HCT116 (cell line): Measurements from ENCODE around the gene APOB. TPM values are rescaled to one million over a fixed set of nuclear protein-coding genes. Genes with fewer than 3 reads are reported as not detected.

Experiments
- ATAC-seq: fragments of 200-7000 bp; cut with Tn5 transposase; 2 replicates; pipeline ENCODE4 v1.9.1; 2020; ENCODE audit warnings: mild to moderate bottlenecking, moderate library complexity
- BruUV-seq: library from RNA; stranded (reverse); fragments of 400-500 nt; replicated peaks from 2 replicates; lab custom pipeline; 2021; lab: Mats Ljungman, UMichigan
- CTCF ChIA-PET: fragments of 300-600 bp; sonication (Branson Sonifier 250); formaldehyde crosslinking; loops from one replicate; lab custom pipeline; 2021; ENCODE audit warnings: antibody characterized with exemption; lab: Charles Lee
- POLR2A ChIA-PET: fragments of 300-600, 350-600 bp; sonication (Branson Sonifier 250); formaldehyde crosslinking; loops from one replicate; lab custom pipeline; 2021; ENCODE audit warnings: antibody characterized with exemption; lab: Charles Lee
- RAD21 ChIA-PET, 2 experiments: fragments of 300-600 bp; sonication (Branson Sonifier 250); formaldehyde crosslinking; loops; one replicate each; lab custom pipeline; 2023; ENCODE audit warnings: low total read pairs in 2 of 2; ENCODE audit not compliant: uncharacterized antibody in 2 of 2, unreplicated experiment in 2 of 2, low non-redundant PET in 1 of 2; lab: Charles Lee
- DNase-seq: peaks from one replicate; pipeline ENCODE4 v3.0.0-alpha.2; 2010; ENCODE audit warnings: low read depth, low spot score
- H2AFZ ChIP-seq: fragments of 200-600 bp; shearing (Covaris generic), sonication (generic); 2 replicates; pipeline ENCODE4 v1.6.1; 2017; ENCODE audit warnings: low read depth, mixed run types, mixed read lengths, antibody characterized with exemption, low read length; ENCODE audit not compliant: poor library complexity, severe bottlenecking
- H3K27ac ChIP-seq: 2 replicates; pipeline ENCODE4 v1.5.1; 2012; ENCODE audit warnings: low read depth, low read length
- H3K27me3 ChIP-seq: fragments of 200-600 bp; sonication (generic); 2 replicates; pipeline ENCODE4 v1.6.1; 2016; ENCODE audit warnings: mixed run types, low read length, mixed read lengths; ENCODE audit not compliant: insufficient read depth
- H3K36me3 ChIP-seq, 2 experiments: fragments of 200-500 bp in 1 of 2; fragments of 200-600 bp in 1 of 2; sonication (Bioruptor generic) in 1 of 2; sonication (generic) in 1 of 2; 2 replicates each; pipeline versions ENCODE4 v1.5.1 to v1.6.1; 2014 to 2016; ENCODE audit warnings: low read length in 2 of 2, inconsistent platforms in 1 of 2, mixed read lengths in 1 of 2, mixed run types in 1 of 2; ENCODE audit not compliant: insufficient read depth in 2 of 2, control insufficient read depth in 1 of 2
- H3K4me1 ChIP-seq, 2 experiments: fragments of 200-600 bp in 1 of 2; sonication (generic) in 1 of 2; 2 replicates each; pipeline versions ENCODE4 v1.5.1 to v1.6.1; 2012 to 2017; ENCODE audit warnings: low read length in 2 of 2, inconsistent platforms in 1 of 2, mild to moderate bottlenecking in 1 of 2, mixed read lengths in 1 of 2, mixed run types in 1 of 2, moderate library complexity in 1 of 2; ENCODE audit not compliant: insufficient read depth in 2 of 2, control insufficient read depth in 1 of 2
- H3K4me2 ChIP-seq: fragments of 200-600 bp; sonication (generic); 2 replicates; pipeline ENCODE4 v1.6.1; 2017; ENCODE audit warnings: mixed run types, low read length, mixed read lengths
- H3K4me3 ChIP-seq, 2 experiments: fragments of 200-600 bp in 1 of 2; sonication (generic) in 1 of 2; replicated peaks in 1 of 2; 2 replicates each; pipeline ENCODE4 v1.5.1; 2011 to 2016; ENCODE audit warnings: low read length in 2 of 2, control low read depth in 1 of 2, low read depth in 1 of 2, mild to moderate bottlenecking in 1 of 2, mixed read lengths in 1 of 2, mixed run types in 1 of 2
- H3K79me2 ChIP-seq: fragments of 200-600 bp; sonication (generic); 2 replicates; pipeline ENCODE4 v1.6.1; 2017; ENCODE audit warnings: mild to moderate bottlenecking, mixed run types, low read length, moderate library complexity, mixed read lengths; ENCODE audit not compliant: insufficient read depth
- H3K9ac ChIP-seq: fragments of 200-600 bp; sonication (generic); 2 replicates; pipeline ENCODE4 v1.6.1; 2016; ENCODE audit warnings: low read length, mixed read lengths
- H3K9me2 ChIP-seq: fragments of 200-600 bp; sonication (generic), shearing (Covaris generic); 2 replicates; pipeline ENCODE4 v1.6.1; 2017; ENCODE audit warnings: mixed run types, mild to moderate bottlenecking, moderate library complexity; ENCODE audit not compliant: insufficient read depth
- H3K9me3 ChIP-seq, 2 experiments: fragments of 200-500 bp in 1 of 2; fragments of 200-600 bp in 1 of 2; sonication (Bioruptor generic) in 1 of 2; sonication (generic) in 1 of 2; 2 replicates each; pipeline ENCODE4 v1.6.1; 2014 to 2017; ENCODE audit warnings: low read length in 2 of 2, mixed read lengths in 2 of 2, inconsistent platforms in 1 of 2, low read depth in 1 of 2, mild to moderate bottlenecking in 1 of 2, mixed run types in 1 of 2, moderate library complexity in 1 of 2; ENCODE audit not compliant: control insufficient read depth in 1 of 2, insufficient read depth in 1 of 2
- H4K20me1 ChIP-seq: fragments of 200-600 bp; sonication (generic), shearing (Covaris generic); 2 replicates; pipeline ENCODE4 v1.6.1; 2017; ENCODE audit warnings: mixed run types, mild to moderate bottlenecking, moderate library complexity; ENCODE audit not compliant: insufficient read depth
- CBX3 ChIP-seq: IDR thresholded peaks from 2 replicates; pipeline ENCODE4 v1.6.1; 2012; ENCODE audit warnings: low read depth
- CEBPB ChIP-seq: IDR thresholded peaks from 2 replicates; pipeline ENCODE4 v1.6.1; 2012; ENCODE audit warnings: low read depth
- EGR1 ChIP-seq: IDR thresholded peaks from 2 replicates; pipeline ENCODE4 v1.6.1; 2012; ENCODE audit warnings: low read depth
- EZH2phosphoT487 ChIP-seq: fragments of 200-600 bp; IDR thresholded peaks from 2 replicates; pipeline ENCODE4 v1.6.1; 2018; ENCODE audit warnings: antibody characterized with exemption, borderline replicate concordance
- FOSL1 ChIP-seq: IDR thresholded peaks from 2 replicates; pipeline ENCODE4 v1.6.1; 2012; ENCODE audit warnings: low read depth
- POLR2A ChIP-seq: IDR thresholded peaks from 2 replicates; pipeline ENCODE4 v1.7.0; 2011; ENCODE audit warnings: borderline replicate concordance; ENCODE audit not compliant: insufficient read depth, insufficient read length; ENCODE audit errors: extremely low read depth
- SP1 ChIP-seq: IDR thresholded peaks from 2 replicates; pipeline ENCODE4 v1.6.1; 2012; ENCODE audit warnings: low read depth
- TCF7L2 ChIP-seq: IDR thresholded peaks from 2 replicates; pipeline ENCODE4 v1.7.0; 2011; ENCODE audit warnings: borderline replicate concordance, inconsistent platforms; ENCODE audit not compliant: insufficient read depth, insufficient read length; ENCODE audit errors: extremely low read depth
- intact Hi-C: fragments of 100-400 bp; cut with micrococcal nuclease; formaldehyde crosslinking; loops from 2 replicates; pipeline ENCODE4 v1.10.0; 2022
- total RNA-seq: library from RNA; stranded (reverse); gene quantifications from one replicate; pipeline ENCODE4 v1.2.1, GENCODE V29; 2021; ENCODE audit not compliant: unreplicated experiment
- TF ChIP-seq, protein P1 (sequence below): IDR thresholded peaks from 2 replicates; pipeline ENCODE4 v1.6.1; 2012; ENCODE audit warnings: low read depth
- TF ChIP-seq, protein P2 (sequence below), 3 experiments: fragments of 200-600 bp in 1 of 3; sonication (generic) in 1 of 3; IDR thresholded peaks in 2 of 3; conservative IDR thresholded peaks in 1 of 3; 2 replicates each; pipeline ENCODE4 v1.5.1; 2012 to 2017; ENCODE audit warnings: low read depth in 2 of 3, low read length in 2 of 3, antibody characterized with exemption in 1 of 3, borderline replicate concordance in 1 of 3, control low read depth in 1 of 3, mild to moderate bottlenecking in 1 of 3, mixed read lengths in 1 of 3, mixed run types in 1 of 3, moderate library complexity in 1 of 3; ENCODE audit not compliant: insufficient read depth in 1 of 3
- TF ChIP-seq, protein P3 (sequence below): IDR thresholded peaks from 2 replicates; pipeline ENCODE4 v1.6.1; 2012

Gene APOB
- total RNA-seq, 1 experiment from 2014 or later: 1.6 TPM

DNA sequence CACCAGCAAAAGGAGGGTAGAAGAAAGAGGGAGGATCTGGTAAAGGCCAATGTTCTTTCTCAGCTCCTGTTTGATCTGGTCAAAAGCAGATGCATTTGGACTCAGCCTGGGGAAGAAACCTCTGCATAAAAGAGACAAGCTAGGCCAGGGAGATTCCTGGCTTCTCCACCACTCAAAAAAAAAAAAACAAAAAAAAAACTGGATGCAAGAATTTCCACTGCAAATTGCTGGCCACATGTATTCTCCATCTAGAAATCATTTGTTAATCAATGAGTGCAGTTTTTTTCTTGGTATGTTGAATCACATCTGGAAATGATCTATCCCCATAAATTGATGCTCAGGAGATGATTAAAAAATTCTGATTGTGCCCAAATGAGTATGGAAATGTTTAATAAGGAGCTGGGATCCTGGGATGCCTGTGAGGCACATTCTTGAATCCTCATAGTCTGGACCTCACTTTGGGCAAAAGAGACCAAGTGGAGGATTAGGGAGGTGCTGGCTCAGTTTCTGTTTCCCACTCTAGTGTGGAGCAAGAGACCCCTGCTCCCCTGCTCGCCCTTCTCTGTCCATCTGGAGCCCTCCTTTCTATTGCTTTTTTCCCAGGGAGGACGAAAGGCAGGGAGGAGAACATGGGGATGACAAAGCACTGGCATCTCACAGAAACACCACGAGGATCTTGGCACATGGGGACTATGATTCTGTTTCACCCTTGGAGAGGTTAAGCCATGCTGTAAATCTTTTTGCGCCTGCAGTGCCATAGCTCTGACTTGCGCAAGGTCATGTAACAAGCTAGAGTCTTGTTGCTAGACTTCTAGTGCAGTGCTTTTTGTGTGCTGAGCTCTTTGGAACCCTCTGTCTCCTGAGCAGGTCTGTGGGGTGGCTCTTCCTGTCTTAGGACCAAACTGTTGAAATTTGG lies 57.6 kb downstream of the APOB start (continued):
- TF ChIP-seq, protein P1, sequence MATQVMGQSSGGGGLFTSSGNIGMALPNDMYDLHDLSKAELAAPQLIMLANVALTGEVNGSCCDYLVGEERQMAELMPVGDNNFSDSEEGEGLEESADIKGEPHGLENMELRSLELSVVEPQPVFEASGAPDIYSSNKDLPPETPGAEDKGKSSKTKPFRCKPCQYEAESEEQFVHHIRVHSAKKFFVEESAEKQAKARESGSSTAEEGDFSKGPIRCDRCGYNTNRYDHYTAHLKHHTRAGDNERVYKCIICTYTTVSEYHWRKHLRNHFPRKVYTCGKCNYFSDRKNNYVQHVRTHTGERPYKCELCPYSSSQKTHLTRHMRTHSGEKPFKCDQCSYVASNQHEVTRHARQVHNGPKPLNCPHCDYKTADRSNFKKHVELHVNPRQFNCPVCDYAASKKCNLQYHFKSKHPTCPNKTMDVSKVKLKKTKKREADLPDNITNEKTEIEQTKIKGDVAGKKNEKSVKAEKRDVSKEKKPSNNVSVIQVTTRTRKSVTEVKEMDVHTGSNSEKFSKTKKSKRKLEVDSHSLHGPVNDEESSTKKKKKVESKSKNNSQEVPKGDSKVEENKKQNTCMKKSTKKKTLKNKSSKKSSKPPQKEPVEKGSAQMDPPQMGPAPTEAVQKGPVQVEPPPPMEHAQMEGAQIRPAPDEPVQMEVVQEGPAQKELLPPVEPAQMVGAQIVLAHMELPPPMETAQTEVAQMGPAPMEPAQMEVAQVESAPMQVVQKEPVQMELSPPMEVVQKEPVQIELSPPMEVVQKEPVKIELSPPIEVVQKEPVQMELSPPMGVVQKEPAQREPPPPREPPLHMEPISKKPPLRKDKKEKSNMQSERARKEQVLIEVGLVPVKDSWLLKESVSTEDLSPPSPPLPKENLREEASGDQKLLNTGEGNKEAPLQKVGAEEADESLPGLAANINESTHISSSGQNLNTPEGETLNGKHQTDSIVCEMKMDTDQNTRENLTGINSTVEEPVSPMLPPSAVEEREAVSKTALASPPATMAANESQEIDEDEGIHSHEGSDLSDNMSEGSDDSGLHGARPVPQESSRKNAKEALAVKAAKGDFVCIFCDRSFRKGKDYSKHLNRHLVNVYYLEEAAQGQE: no peak
- no peak for TF ChIP-seq FOSL1

DNA sequence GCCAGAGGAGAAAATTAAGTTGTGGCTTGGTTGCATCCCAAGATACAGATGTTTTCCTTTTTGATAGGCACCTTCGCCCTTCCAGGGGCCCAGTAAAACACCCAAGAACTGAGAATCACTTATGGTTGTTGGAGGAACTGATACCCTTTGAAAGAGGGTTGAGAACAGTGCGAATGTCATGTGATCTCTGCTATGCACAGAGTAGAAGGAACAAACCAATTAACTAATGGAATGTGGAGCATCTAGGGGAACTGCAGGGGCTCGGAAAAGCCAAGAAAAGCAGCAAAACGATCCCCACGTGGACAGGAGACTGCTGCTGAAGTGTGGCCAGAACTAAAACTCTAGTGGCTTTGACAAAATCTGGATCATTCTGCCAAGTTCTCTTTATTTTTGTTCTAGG lies 58.8 kb downstream of the APOB start:
- no peak overlapping the region for H2AFZ ChIP-seq
- no peak overlapping the region for H3K27ac ChIP-seq
- TF ChIP-seq CEBPB (no peak), TCF7L2 (no peak), EGR1 (no peak), FOSL1 (no peak), EZH2phosphoT487 (no peak), SP1 (no peak), CBX3 (no peak), POLR2A (no peak)
- TF ChIP-seq, protein P2, sequence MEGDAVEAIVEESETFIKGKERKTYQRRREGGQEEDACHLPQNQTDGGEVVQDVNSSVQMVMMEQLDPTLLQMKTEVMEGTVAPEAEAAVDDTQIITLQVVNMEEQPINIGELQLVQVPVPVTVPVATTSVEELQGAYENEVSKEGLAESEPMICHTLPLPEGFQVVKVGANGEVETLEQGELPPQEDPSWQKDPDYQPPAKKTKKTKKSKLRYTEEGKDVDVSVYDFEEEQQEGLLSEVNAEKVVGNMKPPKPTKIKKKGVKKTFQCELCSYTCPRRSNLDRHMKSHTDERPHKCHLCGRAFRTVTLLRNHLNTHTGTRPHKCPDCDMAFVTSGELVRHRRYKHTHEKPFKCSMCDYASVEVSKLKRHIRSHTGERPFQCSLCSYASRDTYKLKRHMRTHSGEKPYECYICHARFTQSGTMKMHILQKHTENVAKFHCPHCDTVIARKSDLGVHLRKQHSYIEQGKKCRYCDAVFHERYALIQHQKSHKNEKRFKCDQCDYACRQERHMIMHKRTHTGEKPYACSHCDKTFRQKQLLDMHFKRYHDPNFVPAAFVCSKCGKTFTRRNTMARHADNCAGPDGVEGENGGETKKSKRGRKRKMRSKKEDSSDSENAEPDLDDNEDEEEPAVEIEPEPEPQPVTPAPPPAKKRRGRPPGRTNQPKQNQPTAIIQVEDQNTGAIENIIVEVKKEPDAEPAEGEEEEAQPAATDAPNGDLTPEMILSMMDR (IDR thresholded peaks at IDR 0.05 in 2 of 3, conservative IDR thresholded peaks at IDR 0.05 in 1 of 3; ENCODE audit: borderline replicate concordance in 1 of 3, insufficient read depth in 1 of 3, low read depth in 2 of 3, low read length in 2 of 3): no peak
- TF ChIP-seq, protein P1: no peak
- TF ChIP-seq, protein P3, sequence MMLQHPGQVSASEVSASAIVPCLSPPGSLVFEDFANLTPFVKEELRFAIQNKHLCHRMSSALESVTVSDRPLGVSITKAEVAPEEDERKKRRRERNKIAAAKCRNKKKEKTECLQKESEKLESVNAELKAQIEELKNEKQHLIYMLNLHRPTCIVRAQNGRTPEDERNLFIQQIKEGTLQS: no peak
- no peak overlapping the region for H3K4me2 ChIP-seq
- no peaks in the 10 kb centered on the region for H3K36me3 ChIP-seq
- ATAC-seq (no peak), DNase-seq (no peak)
- no peaks in the 10 kb centered on the region for H4K20me1 ChIP-seq
- ChIA-PET CTCF (interaction anchor here (0.9 kb wide), 1 partner anchor 22 kb away, joined by 3 read pairs; no protein-coding TSS in a partner anchor), RAD21 (no interaction called here), POLR2A (no interaction called here)
- no TSS peak for BruUV-seq
- no peaks in the 10 kb centered on the region for H3K4me1 ChIP-seq
- no peaks in the 10 kb centered on the region for H3K9me2 ChIP-seq
- no peak overlapping the region for H3K9ac ChIP-seq
- intact Hi-C loops: no loop called here
- H3K27me3 ChIP-seq: peaks cover 36% of the 10 kb centered on the region; the same call in 1 of the 2 replicates
- H3K9me3 ChIP-seq: no peaks in the 10 kb centered on the region
- no peaks in the 10 kb centered on the region for H3K79me2 ChIP-seq
- no peak overlapping the region for H3K4me3 ChIP-seq
